HepG2 (cell line): ENCODE results near the gene BABAM2. TPM values are rescaled to one million over a fixed set of nuclear protein-coding genes. Genes with fewer than 3 reads are reported as not detected.

ENCODE experiments used
- CEBPG ChIP-seq: IDR thresholded peaks from 2 replicates; pipeline ENCODE4 v1.6.1; 2016
- GZF1 ChIP-seq: sonication (generic); formaldehyde crosslinking; IDR thresholded peaks from 2 replicates; pipeline ENCODE4 v1.5.1; 2020; ENCODE audit warnings: mild to moderate bottlenecking, missing genetic modification reagents
- HMGA1 ChIP-seq: sonication (generic); formaldehyde crosslinking; conservative IDR thresholded peaks from 2 replicates; pipeline ENCODE4 v1.4.0; 2020; ENCODE audit warnings: missing genetic modification reagents
- PATZ1 ChIP-seq: sonication (generic); formaldehyde crosslinking; IDR thresholded peaks from 2 replicates; pipeline ENCODE4 v1.4.0; 2020; ENCODE audit warnings: missing genetic modification reagents
- PRMT3 ChIP-seq: sonication (generic); formaldehyde crosslinking; IDR thresholded peaks from 2 replicates; pipeline ENCODE4 v1.8.1; 2022; ENCODE audit warnings: low read depth, mild to moderate bottlenecking, moderate library complexity, missing genetic modification reagents, borderline replicate concordance
- RARA ChIP-seq: IDR thresholded peaks from 2 replicates; pipeline ENCODE4 v1.6.1; 2016; ENCODE audit warnings: missing genetic modification reagents, missing compliant biosample characterization
- RFXANK ChIP-seq: IDR thresholded peaks from 2 replicates; pipeline ENCODE4 v1.6.1; 2016
- SOX5 ChIP-seq: IDR thresholded peaks from 2 replicates; pipeline ENCODE4 v1.6.1; 2016; ENCODE audit warnings: borderline replicate concordance
- STAT6 ChIP-seq: sonication (generic); formaldehyde crosslinking; IDR thresholded peaks from 2 replicates; pipeline ENCODE4 v1.4.0; 2020; ENCODE audit warnings: missing genetic modification reagents, mild to moderate bottlenecking, borderline replicate concordance
- TEAD3 ChIP-seq: optimal IDR thresholded peaks from 2 replicates; pipeline ENCODE3; 2016; ENCODE audit warnings: borderline replicate concordance
- YY1 ChIP-seq: IDR thresholded peaks from 2 replicates; pipeline ENCODE4 v1.6.1; 2011; ENCODE audit warnings: low read length, low read depth, moderate library complexity, mild to moderate bottlenecking; ENCODE audit not compliant: insufficient read depth, insufficient replicate concordance
- ZFP82 ChIP-seq: sonication (generic); formaldehyde crosslinking; IDR thresholded peaks from 2 replicates; pipeline ENCODE4 v1.5.1; 2020; ENCODE audit warnings: mild to moderate bottlenecking, missing genetic modification reagents, borderline replicate concordance
- ZNF10 ChIP-seq: sonication (generic); formaldehyde crosslinking; IDR thresholded peaks from 2 replicates; pipeline ENCODE4 v1.4.0; 2020; ENCODE audit warnings: mild to moderate bottlenecking, low read depth, missing genetic modification reagents, borderline replicate concordance
- ZNF335 ChIP-seq: sonication (generic); formaldehyde crosslinking; IDR thresholded peaks from 2 replicates; pipeline ENCODE4 v1.4.0; 2020; ENCODE audit warnings: missing genetic modification reagents
- ZNF446 ChIP-seq: sonication (generic); formaldehyde crosslinking; IDR thresholded peaks from 2 replicates; pipeline ENCODE4 v1.5.0; 2020; ENCODE audit warnings: mild to moderate bottlenecking, missing genetic modification reagents
- ZNF607 ChIP-seq: sonication (generic); formaldehyde crosslinking; IDR thresholded peaks from 2 replicates; pipeline ENCODE4 v1.5.1; 2020; ENCODE audit warnings: missing genetic modification reagents, mild to moderate bottlenecking, borderline replicate concordance
- ZNF749 ChIP-seq: sonication (generic); formaldehyde crosslinking; IDR thresholded peaks from 2 replicates; pipeline ENCODE4 v1.8.0; 2022; ENCODE audit warnings: mild to moderate bottlenecking, missing genetic modification reagents, moderate library complexity, borderline replicate concordance
- ZNF770 ChIP-seq: sonication (generic); formaldehyde crosslinking; IDR thresholded peaks from 2 replicates; pipeline ENCODE4 v1.5.0; 2020; ENCODE audit warnings: mild to moderate bottlenecking, missing genetic modification reagents
- ZNF772 ChIP-seq: sonication (generic); formaldehyde crosslinking; IDR thresholded peaks from 2 replicates; pipeline ENCODE4 v1.5.0; 2020; ENCODE audit warnings: mild to moderate bottlenecking, missing genetic modification reagents
- polyA plus RNA-seq, 8 experiments: library from polyadenylated mRNA; depleted of rRNA in 3 of 8; stranded (reverse) in 7 of 8; unstranded in 1 of 8; fragments of >200 nt; fragmentation: Illumina TruSeq in 4 of 8; extraction: Trizol in 4 of 8; gene quantifications; 2 replicates each; pipeline versions ENCODE4 v1.2.1 to v1.2.3, GENCODE V29; 2011 to 2016; ENCODE audit warnings: low read depth in 4 of 8, missing spikeins in 1 of 8, mixed read lengths in 1 of 8; ENCODE audit not compliant: insufficient read depth in 1 of 8
- total RNA-seq, 5 experiments: library from RNA; depleted of rRNA; stranded (reverse); fragments of >200 nt; fragmentation: Illumina TruSeq; extraction: Trizol; gene quantifications; 2 replicates each; pipeline ENCODE4 v1.2.3, GENCODE V29; 2016; ENCODE audit warnings: low read depth in 1 of 5
- TF ChIP-seq, protein P1 (sequence below): IDR thresholded peaks from 2 replicates; pipeline ENCODE4 v1.4.0; 2020; ENCODE audit warnings: mild to moderate bottlenecking, missing genetic modification reagents

Gene BABAM2
- total and polyA plus RNA-seq, 2 of the 13 experiments (the other 11 are each of a cell fraction or from before 2014, with no cell fraction given), result 24.9 to 28.0 TPM

- TF ChIP-seq PATZ1 (CRISPR knock-in tag) (no peak), TEAD3 (CRISPR knock-in tag) (no peak), ZNF10 (CRISPR knock-in tag) (no peak), ZNF607 (CRISPR knock-in tag) (no peak), STAT6 (CRISPR knock-in tag) (no peak), RARA (CRISPR knock-in tag) (peak; percentile 40), CEBPG (no peak), YY1 (peak; percentile 13), HMGA1 (CRISPR knock-in tag) (no peak), ZNF446 (CRISPR knock-in tag) (no peak), ZNF335 (CRISPR knock-in tag) (no peak), ZNF772 (CRISPR knock-in tag) (no peak), RFXANK (CRISPR knock-in tag) (0 out of 2 replicates have a peak, but pooled peaks have one; percentile 39), PRMT3 (CRISPR knock-in tag) (no peak), SOX5 (CRISPR knock-in tag) (0 out of 2 replicates have a peak, but pooled peaks have one; percentile 39), ZNF749 (CRISPR knock-in tag) (no peak), ZNF770 (CRISPR knock-in tag) (no peak), GZF1 (no peak), ZFP82 (CRISPR knock-in tag) (no peak)
- TF ChIP-seq, protein P1, sequence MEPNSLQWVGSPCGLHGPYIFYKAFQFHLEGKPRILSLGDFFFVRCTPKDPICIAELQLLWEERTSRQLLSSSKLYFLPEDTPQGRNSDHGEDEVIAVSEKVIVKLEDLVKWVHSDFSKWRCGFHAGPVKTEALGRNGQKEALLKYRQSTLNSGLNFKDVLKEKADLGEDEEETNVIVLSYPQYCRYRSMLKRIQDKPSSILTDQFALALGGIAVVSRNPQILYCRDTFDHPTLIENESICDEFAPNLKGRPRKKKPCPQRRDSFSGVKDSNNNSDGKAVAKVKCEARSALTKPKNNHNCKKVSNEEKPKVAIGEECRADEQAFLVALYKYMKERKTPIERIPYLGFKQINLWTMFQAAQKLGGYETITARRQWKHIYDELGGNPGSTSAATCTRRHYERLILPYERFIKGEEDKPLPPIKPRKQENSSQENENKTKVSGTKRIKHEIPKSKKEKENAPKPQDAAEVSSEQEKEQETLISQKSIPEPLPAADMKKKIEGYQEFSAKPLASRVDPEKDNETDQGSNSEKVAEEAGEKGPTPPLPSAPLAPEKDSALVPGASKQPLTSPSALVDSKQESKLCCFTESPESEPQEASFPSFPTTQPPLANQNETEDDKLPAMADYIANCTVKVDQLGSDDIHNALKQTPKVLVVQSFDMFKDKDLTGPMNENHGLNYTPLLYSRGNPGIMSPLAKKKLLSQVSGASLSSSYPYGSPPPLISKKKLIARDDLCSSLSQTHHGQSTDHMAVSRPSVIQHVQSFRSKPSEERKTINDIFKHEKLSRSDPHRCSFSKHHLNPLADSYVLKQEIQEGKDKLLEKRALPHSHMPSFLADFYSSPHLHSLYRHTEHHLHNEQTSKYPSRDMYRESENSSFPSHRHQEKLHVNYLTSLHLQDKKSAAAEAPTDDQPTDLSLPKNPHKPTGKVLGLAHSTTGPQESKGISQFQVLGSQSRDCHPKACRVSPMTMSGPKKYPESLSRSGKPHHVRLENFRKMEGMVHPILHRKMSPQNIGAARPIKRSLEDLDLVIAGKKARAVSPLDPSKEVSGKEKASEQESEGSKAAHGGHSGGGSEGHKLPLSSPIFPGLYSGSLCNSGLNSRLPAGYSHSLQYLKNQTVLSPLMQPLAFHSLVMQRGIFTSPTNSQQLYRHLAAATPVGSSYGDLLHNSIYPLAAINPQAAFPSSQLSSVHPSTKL (CRISPR knock-in tag), result 0 out of 2 replicates have a peak, but pooled peaks have one; percentile 27
These were observed 428.1 kb downstream of the BABAM2 start (continued) for GRCh38 chr2:28318462-28319117.
